Stimulated activated CD8-positive, alpha-beta memory T cell treated with anti-CD3 and anti-CD28 coated beads, Interleukin-2, amount 100 ng/mL, for 1 hour (primary cell): ENCODE results near the gene OR2B2.
A peak's percentile ranks its signal among the peaks of the same experiment; 100 is the strongest.

Source experiments
- DNase-seq, 2 donors: peaks; one replicate each; pipeline ENCODE4 v3.0.0-alpha.2; 2020; ENCODE audit warnings: low read depth in 2 of 2

OR2B2 gene

DNA sequence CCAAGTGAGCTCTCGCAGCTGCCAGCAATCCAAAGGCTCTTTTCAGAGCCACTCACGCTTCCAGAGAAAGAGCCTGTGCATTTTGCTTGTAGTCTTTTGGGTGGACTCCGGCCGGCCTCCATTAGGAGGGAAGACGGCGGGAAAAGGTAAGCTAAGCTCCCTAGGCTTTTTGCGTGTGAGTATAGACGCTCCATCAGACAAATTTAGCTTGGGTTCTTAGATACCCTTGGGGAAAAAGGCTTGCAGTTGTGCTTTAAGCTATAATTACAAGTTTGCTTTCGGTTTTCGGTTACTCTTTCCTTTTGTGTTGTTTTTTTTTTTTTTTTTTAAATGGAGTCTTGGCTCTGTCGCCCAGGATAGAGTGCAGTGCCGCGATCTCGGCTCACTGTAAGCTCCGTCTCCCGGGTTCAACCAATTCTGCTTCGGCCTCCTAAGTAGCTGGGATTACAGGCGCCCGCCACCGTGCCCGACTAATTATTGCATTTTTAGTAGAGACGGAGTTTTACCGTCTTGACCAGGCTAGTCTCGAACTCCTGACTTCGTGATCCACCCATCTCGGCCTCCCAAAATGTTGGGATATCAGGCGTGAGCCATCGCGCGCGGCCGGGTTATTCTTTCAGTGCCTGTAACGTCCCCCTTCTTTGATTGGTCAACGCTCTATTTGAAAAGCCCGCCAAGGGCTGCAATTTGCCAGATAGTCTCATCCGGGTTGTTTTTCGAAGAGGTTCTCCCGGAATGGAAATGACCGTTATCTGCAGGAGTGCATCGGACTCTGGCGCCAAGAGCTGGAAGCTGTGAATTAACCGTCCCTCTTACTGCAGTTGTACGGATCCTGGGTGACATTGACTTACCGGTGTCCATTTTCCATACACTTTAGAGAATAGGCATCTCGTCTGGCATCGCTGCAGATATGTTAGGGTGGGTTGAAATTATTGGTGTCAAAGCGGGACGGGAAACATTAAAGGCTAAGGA is 18.1 kb downstream of the OR2B2 start:
- peak in 1 of 2 donors; percentile 51 for DNase-seq

DNA sequence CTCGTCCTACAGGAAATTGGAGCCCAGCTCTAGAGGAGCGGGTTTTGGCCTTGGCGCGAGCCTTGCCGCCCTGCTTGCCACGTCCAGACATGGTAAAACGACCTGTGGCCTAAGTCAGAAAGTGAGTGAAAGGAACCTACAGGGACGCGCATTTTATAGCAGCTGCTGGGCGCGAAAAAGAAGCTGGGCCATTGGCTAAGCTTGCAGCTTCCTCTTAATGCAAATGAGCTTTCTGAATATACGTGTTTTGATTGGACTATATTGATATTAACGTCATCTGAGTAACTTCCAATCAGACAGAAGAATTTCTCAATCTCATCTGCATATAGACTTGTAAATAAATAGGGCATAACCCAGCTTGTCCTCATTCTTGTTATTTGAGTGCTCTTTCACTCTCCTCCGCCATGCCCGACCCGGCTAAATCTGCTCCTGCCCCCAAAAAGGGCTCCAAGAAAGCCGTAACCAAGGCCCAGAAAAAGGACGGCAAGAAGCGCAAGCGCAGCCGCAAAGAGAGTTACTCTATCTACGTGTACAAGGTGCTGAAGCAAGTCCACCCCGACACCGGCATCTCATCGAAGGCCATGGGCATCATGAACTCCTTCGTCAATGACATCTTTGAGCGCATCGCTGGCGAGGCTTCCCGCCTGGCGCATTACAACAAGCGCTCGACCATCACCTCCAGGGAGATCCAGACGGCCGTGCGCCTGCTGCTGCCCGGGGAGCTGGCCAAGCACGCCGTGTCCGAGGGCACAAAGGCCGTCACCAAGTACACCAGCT is 18.9 kb downstream of the OR2B2 start:
- DNase-seq, result peak; percentile 66 to 73

DNA sequence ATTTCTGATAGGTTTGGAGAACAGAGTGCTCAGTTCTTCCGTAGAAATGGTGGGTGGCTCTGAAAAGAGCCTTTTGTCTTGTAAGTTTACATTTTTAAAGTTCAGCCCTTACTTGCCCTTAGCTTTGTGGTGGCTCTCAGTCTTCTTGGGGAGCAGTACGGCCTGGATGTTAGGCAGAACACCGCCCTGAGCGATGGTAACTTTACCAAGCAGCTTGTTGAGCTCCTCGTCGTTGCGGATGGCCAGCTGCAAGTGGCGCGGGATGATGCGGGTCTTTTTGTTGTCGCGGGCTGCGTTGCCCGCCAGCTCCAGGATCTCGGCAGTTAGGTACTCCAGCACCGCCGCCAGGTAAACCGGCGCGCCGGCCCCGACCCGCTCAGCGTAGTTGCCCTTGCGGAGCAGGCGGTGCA is 19.5 kb downstream of the OR2B2 start:
- DNase-seq, result no peak

DNA sequence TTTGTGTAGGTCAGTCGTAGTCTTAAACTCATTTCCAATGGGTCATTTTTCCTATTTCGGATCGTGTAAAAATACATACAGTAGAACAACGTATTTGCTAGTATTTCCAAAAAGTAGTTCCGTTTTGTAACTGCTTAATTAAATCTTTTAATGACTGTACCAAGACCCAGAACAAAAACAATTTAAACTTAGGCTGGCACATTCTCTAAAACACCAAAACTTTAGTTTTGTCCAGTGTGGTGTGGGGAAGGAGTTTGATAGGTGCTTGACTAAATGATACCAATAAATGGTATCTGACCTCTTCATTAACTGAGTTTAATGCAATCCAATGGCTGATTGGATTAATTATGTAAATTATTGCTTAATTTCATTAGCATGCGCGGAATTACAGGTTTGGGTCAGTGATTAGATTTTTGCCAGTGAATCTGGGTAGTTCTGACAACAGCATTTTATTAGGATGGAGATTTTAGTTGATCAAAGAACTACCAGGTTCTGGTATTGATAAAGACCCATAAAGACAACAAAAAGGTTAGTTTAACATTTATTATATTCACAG is 20.8 kb downstream of the OR2B2 start:
- no peak for DNase-seq

DNA sequence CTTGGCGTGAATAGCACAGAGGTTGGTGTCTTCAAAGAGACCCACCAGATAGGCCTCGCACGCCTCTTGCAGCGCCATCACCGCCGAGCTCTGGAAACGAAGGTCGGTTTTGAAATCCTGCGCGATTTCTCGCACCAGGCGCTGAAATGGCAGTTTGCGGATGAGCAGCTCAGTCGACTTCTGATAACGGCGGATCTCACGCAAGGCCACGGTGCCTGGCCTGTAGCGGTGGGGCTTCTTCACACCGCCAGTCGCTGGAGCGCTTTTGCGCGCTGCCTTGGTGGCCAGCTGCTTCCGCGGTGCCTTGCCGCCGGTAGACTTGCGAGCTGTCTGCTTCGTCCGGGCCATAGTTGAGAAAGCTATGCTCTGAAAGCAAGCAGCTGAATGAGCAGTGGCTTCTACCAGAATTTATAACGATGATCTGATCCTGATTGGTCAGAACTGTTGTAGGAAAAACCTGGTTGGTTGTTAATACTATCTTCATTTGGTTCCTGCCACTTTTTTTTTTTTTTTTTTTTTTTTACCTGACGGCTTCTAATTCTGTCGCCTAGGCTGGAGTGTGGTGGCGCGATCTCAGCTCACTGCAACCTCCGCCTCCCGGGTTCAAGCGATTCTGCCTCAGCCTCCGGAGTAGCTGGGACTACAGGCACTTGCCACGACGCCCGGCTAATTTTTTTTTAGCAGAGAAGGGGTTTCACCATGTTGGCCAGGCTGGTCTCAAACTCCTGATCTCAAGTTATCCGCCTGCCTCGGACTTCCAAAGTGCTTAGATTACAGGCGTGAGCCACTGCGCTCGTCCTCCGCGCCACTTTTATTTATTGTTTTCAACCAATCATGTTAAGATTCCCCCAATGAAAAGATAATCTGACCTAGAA is 21.5 kb downstream of the OR2B2 start:
- DNase-seq, result peak in 1 of 2 donors; percentile 49

DNA sequence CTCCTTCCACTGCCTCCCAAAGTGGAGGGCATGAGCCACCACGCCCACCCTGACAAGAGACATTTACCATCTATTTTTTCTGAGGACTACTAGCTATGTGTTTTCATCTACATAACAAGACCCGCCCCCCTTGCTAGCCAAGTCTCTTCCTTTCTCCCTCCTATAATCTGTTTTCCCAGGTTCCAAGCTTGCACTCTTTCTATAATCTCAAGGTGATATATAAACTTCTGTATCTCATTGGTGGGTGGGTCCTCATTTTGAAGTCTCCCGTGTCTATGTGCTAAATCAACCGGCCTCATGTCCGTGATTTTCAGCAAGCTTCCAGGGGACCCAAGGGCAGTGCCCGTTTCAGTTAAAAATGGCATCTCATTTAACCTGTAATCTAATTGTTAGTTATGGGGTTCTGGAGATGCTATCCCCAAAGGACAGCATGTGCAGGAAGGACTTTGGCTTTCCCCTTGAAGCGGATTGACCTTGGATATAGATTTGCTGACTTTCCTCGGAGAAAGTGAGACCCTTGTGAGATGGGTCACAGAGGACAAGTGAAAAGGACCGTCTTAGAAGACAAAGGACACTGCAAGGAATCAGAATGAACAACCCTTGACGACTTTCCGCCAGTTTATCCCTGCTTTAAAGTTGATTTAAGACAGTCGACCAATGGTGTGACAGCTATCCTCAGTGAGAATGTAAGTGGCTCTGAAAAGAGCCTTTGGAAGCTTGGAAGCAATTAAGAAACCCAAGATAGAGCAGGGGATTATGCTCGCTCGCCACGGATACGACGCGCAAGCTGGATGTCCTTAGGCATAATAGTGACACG is 22.4 kb downstream of the OR2B2 start:
- DNase-seq, result no peak

DNA sequence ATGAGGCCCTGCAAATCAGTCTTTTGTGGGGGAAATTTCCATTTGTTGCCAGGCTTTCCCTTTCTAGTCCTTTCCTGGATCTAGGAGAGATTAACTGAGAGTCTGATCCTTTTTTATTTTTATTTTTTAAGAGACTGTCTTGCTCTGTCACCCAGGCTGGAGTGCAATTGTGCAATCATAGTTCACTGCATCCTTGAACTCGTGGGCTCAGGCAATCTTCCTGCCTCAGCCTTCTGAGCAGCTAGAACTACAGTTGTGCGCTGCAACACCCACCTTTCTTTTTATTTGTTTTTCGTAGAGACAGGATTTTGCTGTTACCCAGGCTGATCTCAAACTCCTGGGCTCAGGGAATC is 22.9 kb downstream of the OR2B2 start:
- no peak for DNase-seq

DNA sequence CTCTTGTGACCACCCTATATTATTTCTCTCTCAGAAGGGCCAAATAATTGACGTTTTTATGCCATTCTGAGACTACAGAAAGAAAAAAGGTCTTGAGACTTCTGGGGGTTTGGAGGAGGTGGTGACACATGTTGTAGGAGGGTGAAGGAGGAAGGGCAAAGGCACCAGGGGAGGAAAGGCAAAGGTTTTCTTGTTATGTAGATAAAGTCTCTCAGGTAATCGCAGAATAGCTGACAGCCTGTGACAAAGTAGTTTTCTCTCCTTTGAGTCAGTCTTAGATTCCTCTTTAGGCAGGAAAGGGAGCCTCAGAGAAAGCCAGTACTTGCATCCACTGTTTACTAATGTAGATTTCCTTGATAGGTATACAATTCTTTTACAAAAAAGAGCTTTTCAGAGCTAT is 23.6 kb downstream of the OR2B2 start:
- no peak for DNase-seq

DNA sequence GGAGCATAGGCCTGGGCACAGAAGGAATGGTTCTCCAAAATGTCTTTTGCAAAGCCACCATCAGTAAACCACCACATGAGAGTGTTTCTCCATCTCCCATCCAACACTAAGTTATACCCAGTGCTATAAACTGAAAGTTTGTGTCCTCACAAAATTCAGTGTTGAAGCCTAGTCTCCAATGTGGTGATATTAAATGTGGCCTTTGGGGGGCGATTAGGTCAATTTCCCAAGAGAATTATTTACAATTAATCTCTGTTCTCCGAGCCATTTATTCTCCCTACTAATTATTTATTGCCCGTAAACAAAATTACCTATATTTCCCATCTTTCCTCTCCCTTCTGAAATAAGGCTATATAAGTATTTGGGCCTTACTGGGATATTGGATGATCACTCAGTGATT is 26.1 kb downstream of the OR2B2 start:
- DNase-seq, result no peak

DNA sequence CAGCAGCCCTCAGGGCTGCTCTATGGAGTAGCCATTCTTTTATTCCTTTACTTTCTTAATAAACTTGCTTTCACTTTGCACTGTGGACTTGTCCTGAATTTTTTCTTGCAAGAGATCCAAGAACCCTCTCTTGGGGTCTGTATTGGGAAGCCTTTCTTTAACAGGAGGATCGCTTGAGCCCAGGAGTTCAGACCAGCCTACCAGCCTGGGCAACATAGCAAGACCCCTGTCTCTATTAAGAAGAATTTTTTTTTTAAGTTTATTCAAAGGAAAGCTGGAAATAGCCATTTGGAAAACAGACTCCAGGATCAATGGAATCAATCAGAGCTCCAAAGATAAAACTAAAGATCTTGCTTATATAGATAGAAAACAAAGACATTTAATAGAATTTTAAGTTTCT is 29.1 kb downstream of the OR2B2 start:
- DNase-seq, result no peak

DNA sequence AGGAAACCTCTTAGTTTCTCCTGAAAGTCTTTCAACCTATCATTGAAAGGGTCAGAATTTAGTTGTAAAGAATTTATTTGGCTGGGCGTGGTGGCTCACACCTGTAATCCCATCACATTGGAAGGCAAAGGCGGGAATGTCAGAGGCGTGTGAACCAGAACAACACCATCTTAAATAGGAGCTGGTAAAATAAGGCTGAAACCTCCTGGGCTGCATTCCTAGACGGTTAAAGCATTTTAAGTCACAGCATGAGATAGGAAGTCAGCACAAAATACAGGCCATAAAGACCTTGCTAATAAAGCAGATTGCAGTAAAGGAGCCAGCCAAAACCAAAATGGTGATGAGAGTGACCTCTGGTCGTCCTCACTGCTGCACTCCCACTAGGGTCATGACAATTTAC is 29.6 kb downstream of the OR2B2 start:
- DNase-seq, result no peak

DNA sequence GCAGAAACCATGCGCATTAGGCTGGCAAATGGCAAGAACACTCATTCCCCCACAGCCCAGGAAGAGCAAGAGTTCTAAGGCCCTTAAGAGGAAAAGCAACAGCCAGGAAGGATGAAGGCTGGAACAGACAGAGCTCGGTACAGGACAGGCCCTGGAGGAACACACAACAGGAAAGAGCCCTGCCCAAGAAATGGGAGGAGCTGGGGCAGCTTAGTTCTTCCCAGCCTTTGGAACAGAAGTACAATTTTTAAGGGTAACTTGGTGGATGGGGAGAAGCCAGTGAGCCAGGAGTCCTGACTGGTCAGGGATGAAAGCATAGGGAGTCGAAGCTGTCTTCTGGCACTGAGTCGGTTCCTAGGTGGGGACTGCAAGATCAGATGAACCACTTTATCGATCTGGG is 32.4 kb downstream of the OR2B2 start:
- no peak for DNase-seq

DNA sequence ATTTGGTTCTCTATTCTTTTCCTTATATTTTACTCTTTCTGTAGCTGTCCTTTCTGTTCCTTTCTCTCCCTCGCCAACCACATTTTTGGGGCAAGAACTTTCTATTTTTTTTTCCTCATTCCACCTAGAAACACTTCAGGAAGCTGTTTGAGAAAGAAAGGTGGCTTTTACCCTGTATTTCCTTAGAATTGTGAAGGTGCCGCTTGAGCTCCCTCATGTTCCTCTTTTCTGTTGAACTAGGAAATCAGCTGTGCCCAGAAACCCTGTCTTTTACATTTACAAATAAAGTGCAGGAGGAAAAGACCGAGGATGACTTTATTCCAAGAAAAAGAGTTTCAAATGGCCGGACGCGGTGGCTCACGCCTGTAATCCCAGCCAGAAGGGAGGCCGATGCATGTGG is 38.2 kb downstream of the OR2B2 start:
- DNase-seq, result no peak

DNA sequence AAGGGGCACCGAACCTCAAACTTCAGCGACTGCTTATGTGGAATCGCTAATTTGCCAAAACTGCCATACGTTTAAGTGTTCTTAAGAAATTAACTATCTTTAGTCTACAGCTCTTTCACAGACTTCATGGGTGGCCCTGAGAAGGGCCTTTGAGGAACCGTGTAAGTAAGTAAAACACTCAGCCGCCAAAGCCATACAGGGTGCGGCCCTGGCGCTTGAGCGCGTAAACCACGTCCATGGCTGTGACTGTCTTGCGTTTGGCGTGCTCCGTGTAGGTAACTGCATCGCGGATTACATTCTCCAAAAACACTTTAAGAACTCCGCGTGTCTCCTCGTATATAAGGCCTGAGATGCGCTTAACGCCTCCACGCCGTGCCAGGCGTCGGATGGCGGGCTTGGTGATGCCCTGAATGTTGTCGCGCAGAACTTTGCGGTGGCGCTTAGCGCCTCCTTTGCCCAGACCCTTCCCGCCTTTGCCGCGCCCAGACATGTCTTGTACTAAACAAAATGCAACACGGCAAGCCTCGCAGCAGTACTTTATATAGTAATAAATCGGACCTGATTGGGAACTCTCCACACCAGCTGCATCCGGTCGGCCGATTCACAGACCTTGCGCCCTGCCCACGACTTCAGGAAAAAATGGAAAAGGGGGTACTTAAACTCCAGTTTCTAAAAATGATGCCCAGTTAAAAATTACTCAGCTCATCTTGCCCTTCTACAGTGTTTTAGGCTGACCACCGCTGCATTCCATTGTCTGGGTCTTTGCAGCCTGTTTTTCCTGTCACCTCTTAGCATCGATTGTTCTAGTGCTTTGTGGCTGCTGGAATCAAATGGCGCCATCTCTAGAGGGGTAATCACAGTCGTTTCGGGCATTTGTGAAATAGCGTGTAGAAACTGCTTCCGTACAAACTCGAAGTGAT is 38.9 kb downstream of the OR2B2 start:
- DNase-seq, result no peak

DNA sequence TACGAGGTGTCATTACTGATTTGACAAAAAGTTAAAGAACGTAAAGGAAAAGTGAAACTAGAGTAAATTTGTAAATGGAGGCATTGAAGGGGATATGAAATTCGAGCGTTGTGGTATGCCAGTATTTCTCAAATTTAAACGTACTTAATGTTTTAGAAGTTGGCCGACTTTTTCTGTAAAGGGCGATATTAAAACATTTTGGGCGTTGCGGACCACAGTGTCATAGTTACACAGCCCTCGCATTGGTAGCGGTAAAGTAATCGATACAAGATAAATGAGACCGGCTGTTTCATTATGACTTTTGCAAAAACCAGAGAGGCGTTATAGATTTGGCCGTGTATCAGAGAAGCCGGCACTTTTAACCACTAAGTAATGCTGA is 39.6 kb downstream of the OR2B2 start:
- DNase-seq, result no peak

DNA sequence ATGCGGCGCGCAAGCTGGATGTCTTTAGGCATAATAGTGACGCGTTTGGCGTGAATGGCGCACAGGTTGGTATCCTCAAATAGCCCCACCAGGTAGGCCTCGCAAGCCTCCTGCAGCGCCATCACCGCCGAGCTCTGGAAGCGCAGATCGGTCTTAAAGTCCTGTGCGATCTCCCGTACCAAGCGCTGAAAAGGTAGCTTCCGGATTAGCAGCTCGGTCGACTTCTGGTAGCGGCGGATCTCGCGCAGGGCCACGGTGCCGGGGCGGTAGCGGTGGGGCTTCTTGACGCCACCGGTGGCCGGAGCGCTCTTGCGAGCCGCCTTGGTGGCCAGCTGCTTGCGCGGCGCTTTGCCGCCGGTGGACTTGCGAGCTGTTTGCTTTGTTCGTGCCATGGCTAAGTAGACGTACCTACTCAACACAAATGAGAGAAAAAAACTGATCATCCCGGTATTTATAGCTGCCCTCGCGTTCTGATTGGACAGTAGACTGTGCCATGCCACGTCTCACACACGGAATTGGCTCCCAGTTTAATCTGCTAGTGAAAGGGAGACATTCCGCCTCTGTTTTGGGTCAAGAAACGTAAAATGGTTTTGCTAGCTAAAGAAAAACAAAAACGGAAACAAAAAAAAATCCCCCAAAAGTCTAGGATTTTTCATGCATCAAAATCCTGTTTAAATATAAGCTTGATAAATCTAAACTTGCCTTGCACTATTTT is 40.1 kb downstream of the OR2B2 start:
- DNase-seq, result peak; percentile 60 to 71

DNA sequence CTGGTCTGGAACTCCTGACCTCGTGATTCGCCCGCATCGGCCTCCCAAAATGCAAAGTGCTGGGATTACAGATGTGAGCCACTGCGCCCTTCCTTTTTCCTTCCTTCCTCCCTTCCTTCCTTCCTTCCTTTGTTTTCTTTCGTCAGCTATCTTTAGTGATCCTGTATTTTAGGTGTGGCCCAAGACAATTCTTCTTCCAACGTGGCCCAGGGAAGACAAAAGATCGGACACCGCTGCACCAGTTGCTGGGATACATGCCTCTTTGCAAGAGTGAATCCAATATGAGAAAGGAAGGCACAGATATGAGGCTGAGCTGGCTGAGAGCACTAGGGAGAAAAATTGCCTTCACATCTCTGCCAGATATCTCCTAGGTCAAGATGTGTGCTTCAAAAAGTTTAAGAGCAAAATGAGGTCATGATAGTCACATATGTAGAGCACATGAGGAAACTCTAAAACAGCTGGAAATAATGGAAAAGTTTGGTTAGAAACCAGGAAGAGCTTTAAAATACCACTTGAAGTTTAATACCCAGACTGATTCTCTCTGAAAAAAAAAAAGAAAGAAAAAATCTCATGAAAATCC is 41.8 kb downstream of the OR2B2 start:
- DNase-seq, result no peak

DNA sequence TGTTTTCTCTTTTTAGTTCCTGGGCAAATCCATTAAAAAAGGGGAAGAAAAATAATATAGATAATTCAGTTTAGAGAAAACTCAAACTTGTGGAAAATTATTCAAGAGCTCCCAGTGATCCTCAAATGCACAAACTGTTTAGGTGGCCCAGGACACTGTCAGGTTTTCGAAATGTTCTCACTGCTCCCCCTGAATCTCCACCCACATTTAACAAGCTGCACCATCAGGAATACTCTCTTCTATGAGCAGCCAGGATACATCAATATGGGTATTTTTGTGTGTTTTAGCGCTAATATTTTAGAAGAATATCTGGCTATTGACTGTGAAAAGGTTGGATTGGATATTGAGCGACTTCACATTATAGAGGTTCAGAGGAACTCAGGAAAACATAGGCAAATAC is 43.9 kb downstream of the OR2B2 start:
- no peak for DNase-seq

DNA sequence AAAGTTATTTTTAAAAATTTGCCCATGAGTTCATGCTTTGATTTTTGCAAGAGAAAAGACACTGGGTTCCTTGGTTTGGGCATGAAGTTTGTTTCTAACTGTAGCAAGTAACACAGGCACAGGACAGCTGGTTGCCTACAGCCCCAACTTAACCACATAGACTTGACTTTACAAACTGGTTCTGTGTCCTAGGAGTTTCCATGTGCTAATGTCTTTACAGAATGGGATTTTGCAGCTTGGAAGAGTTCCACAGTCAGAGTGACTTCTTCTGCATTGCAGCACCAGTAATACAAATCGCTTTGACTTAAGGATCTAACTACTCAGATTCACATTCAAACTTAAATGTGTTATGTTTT is 44.3 kb downstream of the OR2B2 start:
- DNase-seq, result no peak
